LNCAP (cell line): Measurements from ENCODE around the gene CTDSP2.
A peak's percentile ranks its signal among the peaks of the same experiment; 100 is the strongest.

ENCODE experiments used
- CTCF ChIP-seq: fragments of 450-650 bp; IDR thresholded peaks from 2 replicates; pipeline ENCODE4 v1.5.1; 2017; ENCODE audit warnings: mild to moderate bottlenecking

The CTDSP2 gene

GRCh38 chr12:57783466-57783801 lies 63.1 kb downstream of the CTDSP2 start:
- no peak for TF ChIP-seq CTCF

GRCh38 chr12:57782608-57783465 lies 63.7 kb downstream of the CTDSP2 start, which contains the start of gene TSFM:
TSS of gene TSFM (plus strand) at chr12:57782787. CDS start at chr12:57782802, 15 bp downstream.
- peak; percentile 91 for TF ChIP-seq CTCF

GRCh38 chr12:57782243-57782607 lies 64.3 kb downstream of the CTDSP2 start:
- no peak for TF ChIP-seq CTCF

GRCh38 chr12:57781801-57782200 lies 64.7 kb downstream of the CTDSP2 start:
- no peak for TF ChIP-seq CTCF

- no peak for TF ChIP-seq CTCF
Observed at GRCh38 chr12:57781244-57781643, 65.3 kb downstream of the CTDSP2 start.

- TF ChIP-seq CTCF = no peak
Observed at GRCh38 chr12:57780284-57780897, 66.1 kb downstream of the CTDSP2 start.

- TF ChIP-seq CTCF = no peak
Observed at GRCh38 chr12:57779736-57780135, 66.8 kb downstream of the CTDSP2 start.
